Type B pancreatic cell (in vitro differentiated cells): ENCODE measurements around the gene CYP2A6. TPM values are rescaled to one million over a fixed set of nuclear protein-coding genes. Genes with fewer than 3 reads are reported as not detected.

Experiments used
- DNase-seq: peaks from one replicate; pipeline ENCODE4 v3.0.0; 2021; ENCODE audit warnings: mixed read lengths; ENCODE audit not compliant: unreplicated experiment; ENCODE audit errors: extremely low spot score
- H3K27ac Mint-ChIP-seq: 2 replicates; pipeline ENCODE4 v1.8.0; 2021; ENCODE audit warnings: mild to moderate bottlenecking, mixed read lengths
- H3K27me3 Mint-ChIP-seq: 2 replicates; pipeline ENCODE4 v1.8.0; 2021; ENCODE audit warnings: mixed read lengths
- H3K36me3 Mint-ChIP-seq: 2 replicates; pipeline ENCODE4 v1.8.0; 2021; ENCODE audit warnings: mixed read lengths
- H3K4me1 Mint-ChIP-seq: one replicate; pipeline ENCODE4 v1.8.0; 2021; ENCODE audit warnings: mixed read lengths; ENCODE audit not compliant: unreplicated experiment
- H3K4me3 Mint-ChIP-seq: 2 replicates; pipeline ENCODE4 v1.8.0; 2021; ENCODE audit warnings: mild to moderate bottlenecking, mixed read lengths
- H3K9me3 Mint-ChIP-seq: 2 replicates; pipeline ENCODE4 v1.8.0; 2021; ENCODE audit warnings: mixed read lengths
- CTCF ChIP-seq: fragments of 200-600 bp; sonication (generic); conservative IDR thresholded peaks from 2 replicates; pipeline ENCODE4 v1.5.0; 2021; ENCODE audit warnings: antibody characterized with exemption, mild to moderate bottlenecking
- total RNA-seq: library from RNA; stranded (reverse); gene quantifications from 2 replicates; pipeline ENCODE4 v1.2.1, GENCODE V29; 2021; ENCODE audit warnings: low replicate concordance

CYP2A6 gene
- total RNA-seq, 1 donor from 2014 or later, result not detected

DNA sequence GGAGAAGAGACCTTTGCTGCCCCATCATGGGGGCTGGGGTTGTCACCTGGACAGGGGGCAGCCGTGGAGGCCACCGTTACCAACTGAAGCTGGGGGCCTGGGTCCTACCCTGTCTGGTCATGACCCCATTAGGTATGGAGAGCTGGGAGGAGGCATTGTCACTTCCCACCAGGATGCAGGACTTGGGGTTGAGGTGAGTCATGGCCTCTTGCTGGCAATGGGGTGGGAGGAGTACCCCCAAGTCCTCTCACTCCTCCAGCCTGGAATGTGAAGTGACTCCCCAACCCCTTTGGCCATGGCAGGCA is 42.3 kb downstream of the CYP2A6 start:
- H3K36me3 Mint-ChIP-seq, result peaks cover 19% of the 10 kb centered on the region
- H3K9me3 Mint-ChIP-seq, result no peaks in the 10 kb centered on the region
- no peak for DNase-seq
- peak overlapping the region; percentile 80 for H3K4me3 Mint-ChIP-seq
- no peaks in the 10 kb centered on the region for H3K27me3 Mint-ChIP-seq
- H3K4me1 Mint-ChIP-seq, result peaks cover 61% of the 10 kb centered on the region
- H3K27ac Mint-ChIP-seq, result peak overlapping the region; percentile 97
- TF ChIP-seq CTCF, result no peak

- Mint-ChIP-seq H3K4me3 (peak overlapping the region; percentile 86), H3K27ac (peak overlapping the region; percentile 97)
These were observed 42.9 kb downstream of the CYP2A6 start for GRCh38 chr19:40807147-40808020.

GRCh38 chr19:40806423-40807146 is 43.7 kb downstream of the CYP2A6 start:
- Mint-ChIP-seq H3K4me1 (peaks cover 64% of the 10 kb centered on the region), H3K4me3 (peak overlapping the region; percentile 86), H3K27me3 (no peaks in the 10 kb centered on the region), H3K36me3 (peaks cover 19% of the 10 kb centered on the region), H3K9me3 (no peaks in the 10 kb centered on the region), H3K27ac (peak overlapping the region; percentile 97)
- DNase-seq, result peak; percentile 93
- TF ChIP-seq CTCF, result peak; percentile 96

More at GRCh38 chr19:40807147-40808020, 42.9 kb downstream of the CYP2A6 start:
- H3K36me3 Mint-ChIP-seq, result peaks cover 19% of the 10 kb centered on the region
- H3K4me1 Mint-ChIP-seq, result peaks cover 61% of the 10 kb centered on the region
- H3K27me3 Mint-ChIP-seq, result no peaks in the 10 kb centered on the region
- peak; percentile 48 for TF ChIP-seq CTCF
- DNase-seq, result no peak
- no peaks in the 10 kb centered on the region for H3K9me3 Mint-ChIP-seq

DNA sequence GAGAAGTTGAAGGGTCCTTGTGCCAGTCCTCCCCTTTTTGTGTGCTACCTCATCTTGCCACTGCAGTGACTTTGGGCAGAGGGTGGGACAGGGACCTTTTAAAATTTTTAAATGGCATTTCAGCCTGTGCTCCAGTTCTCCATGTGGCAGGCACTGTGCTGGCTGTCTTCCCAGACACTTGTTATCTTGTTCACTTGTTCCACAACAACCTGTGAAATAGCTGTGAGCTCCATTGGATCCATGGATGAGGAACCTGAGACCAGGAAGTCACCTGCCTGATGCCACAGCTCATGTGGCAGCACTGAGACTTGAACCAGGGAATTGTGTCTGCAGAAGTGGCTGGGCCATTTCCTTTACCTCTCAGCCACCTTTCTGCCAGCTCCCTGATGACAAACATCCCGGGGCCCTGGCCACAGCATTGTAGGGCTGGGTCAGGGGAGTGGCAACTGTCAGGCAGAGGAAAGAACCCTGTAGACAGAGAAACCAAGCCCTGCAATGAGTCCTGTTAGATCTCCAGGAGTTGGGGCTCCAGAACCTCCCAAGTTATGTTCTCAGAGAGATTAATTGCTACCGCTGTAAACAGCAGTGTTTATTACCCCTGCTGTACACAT is 44.9 kb downstream of the CYP2A6 start:
- H3K9me3 Mint-ChIP-seq, result no peaks in the 10 kb centered on the region
- TF ChIP-seq CTCF, result no peak
- peaks cover 56% of the 10 kb centered on the region for H3K4me1 Mint-ChIP-seq
- no peak for DNase-seq
- peaks cover 14% of the 10 kb centered on the region for H3K36me3 Mint-ChIP-seq
- H3K4me3 Mint-ChIP-seq, result no peak overlapping the region
- H3K27ac Mint-ChIP-seq, result peak overlapping the region; percentile 87
- no peaks in the 10 kb centered on the region for H3K27me3 Mint-ChIP-seq

DNA sequence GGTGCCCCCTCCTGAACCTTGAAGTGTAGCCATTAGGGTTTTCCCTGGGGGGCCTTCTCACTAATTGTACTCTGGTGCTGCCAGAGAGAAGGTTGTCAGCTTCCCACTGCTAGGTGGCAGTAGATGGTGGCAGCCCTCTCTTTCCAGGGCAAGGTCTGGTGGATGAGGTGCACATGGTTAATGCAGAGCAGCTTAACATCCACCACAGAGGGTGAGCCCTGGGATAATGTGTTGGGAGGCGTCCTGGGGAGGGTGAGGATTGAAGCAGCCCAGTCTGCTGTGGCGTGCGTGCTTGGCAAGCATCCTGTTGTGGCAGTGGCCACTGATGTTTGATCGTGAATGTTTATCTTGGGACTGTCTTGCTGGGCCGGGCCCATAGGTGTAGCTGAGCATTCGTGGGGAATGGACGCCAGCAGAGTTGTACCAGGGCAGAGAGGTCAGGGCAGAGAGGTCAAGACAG is 45.4 kb downstream of the CYP2A6 start:
- Mint-ChIP-seq H3K27me3 (no peaks in the 10 kb centered on the region), H3K36me3 (peaks cover 14% of the 10 kb centered on the region), H3K9me3 (no peaks in the 10 kb centered on the region), H3K27ac (peak overlapping the region; percentile 87), H3K4me3 (peak overlapping the region; percentile 33), H3K4me1 (peaks cover 54% of the 10 kb centered on the region)
- no peak for TF ChIP-seq CTCF
- no peak for DNase-seq
